GM12875 (cell line): Measurements from ENCODE around the gene SFMBT1.

ENCODE experiments used
- H3K4me3 ChIP-seq: one replicate; pipeline ENCODE4 v1.5.1; 2011; ENCODE audit warnings: low read depth, low read length, control low read depth
- TF ChIP-seq, protein P1 (sequence below): IDR thresholded peaks from 2 replicates; pipeline ENCODE4 v1.5.1; 2011; ENCODE audit warnings: low read depth, mild to moderate bottlenecking, control low read depth, inconsistent platforms, low read length, moderate library complexity, borderline replicate concordance; ENCODE audit not compliant: insufficient read depth

Gene SFMBT1

GRCh38 chr3:52874160-52874701, 171.6 kb downstream of the SFMBT1 start:
- no peak overlapping the region for H3K4me3 ChIP-seq
- TF ChIP-seq, protein P1, sequence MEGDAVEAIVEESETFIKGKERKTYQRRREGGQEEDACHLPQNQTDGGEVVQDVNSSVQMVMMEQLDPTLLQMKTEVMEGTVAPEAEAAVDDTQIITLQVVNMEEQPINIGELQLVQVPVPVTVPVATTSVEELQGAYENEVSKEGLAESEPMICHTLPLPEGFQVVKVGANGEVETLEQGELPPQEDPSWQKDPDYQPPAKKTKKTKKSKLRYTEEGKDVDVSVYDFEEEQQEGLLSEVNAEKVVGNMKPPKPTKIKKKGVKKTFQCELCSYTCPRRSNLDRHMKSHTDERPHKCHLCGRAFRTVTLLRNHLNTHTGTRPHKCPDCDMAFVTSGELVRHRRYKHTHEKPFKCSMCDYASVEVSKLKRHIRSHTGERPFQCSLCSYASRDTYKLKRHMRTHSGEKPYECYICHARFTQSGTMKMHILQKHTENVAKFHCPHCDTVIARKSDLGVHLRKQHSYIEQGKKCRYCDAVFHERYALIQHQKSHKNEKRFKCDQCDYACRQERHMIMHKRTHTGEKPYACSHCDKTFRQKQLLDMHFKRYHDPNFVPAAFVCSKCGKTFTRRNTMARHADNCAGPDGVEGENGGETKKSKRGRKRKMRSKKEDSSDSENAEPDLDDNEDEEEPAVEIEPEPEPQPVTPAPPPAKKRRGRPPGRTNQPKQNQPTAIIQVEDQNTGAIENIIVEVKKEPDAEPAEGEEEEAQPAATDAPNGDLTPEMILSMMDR = no peak

GRCh38 chr3:52873433-52874159, 172.3 kb downstream of the SFMBT1 start:
- TF ChIP-seq, protein P1 = no peak
- H3K4me3 ChIP-seq = no peak overlapping the region

DNA sequence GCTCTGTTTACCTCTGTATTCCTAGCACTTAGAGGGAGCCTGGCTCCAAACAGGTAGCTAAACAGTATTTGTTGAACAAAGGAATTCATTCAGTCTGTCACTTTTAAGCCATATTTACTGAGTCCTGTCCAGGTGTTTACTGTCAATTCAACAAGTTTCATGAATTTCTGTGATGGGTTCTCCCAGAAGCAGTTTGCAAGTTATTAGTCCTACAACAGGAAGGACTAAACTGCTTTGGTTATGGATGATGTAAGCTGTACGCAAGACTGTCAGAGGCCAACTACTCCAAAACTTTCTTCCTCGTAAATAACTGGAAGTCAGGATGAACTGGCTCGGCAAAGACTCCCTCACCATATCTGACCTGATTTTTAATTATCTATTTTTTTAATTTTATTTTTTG, 173.6 kb downstream of the SFMBT1 start:
- TF ChIP-seq, protein P1 = no peak
- H3K4me3 ChIP-seq = no peak overlapping the region

DNA sequence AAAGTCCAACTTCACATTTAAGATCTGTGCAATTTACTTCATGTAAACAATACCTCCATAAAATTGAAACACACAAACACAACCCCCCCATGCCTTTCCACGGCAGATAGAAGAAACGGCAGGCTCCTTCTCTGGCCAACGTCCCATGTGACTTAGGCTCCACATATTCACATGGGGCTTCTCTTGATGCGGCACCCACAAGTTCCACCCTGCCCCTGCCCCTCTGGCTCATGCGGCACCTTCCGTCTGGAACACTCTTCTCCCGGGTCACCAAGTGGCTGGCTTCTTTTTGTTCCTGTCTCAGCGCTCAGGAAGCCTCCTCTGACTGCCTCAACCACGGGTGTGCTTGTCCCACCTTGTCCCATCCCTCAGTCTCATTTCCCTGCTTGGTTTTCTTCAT, 174.1 kb downstream of the SFMBT1 start:
- TF ChIP-seq, protein P1 = no peak
- H3K4me3 ChIP-seq = no peak overlapping the region

DNA sequence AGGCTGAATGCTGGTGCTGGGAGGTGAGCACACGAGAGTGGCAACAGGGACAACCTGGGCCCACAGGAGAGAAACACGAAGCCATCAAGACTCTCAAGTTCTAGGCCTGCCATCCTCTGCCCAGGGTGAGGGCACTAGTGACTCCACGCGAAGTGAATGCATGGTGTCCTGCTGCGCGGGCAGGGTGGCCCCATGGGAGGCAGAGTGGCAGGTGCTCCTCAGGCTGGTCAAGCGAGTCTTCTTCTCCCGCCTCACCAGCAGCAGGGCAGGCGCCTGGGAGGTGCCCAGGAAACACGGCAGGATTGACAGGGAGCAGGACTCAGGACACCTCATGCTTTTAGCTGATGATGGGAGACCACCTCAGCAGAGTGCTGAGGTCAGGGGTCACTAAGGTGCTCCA, 175.4 kb downstream of the SFMBT1 start:
- no peak overlapping the region for H3K4me3 ChIP-seq
- TF ChIP-seq, protein P1 = no peak

GRCh38 chr3:52866427-52866826, 179.4 kb downstream of the SFMBT1 start:
- TF ChIP-seq, protein P1 = no peak
- H3K4me3 ChIP-seq = no peak overlapping the region

DNA sequence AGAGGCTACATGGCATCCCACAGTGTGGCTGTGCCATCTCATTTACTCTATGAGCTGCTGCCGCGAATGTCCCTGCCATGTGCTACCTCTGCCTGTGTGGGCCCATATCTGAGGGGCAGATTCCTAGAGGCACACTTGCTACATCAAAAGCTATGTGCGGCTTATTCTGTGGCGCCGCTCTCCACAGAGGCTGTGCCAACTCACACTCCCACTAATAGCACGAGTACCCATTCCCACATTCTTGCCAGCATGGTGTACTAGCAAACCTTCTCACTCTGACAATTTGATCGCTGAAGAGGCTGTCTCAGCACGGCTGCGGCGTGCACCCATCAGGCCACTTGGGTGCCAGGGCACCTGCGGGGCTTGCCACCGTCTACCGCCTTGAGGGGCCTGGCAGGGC, 179.9 kb downstream of the SFMBT1 start:
- TF ChIP-seq, protein P1 = no peak
- no peak overlapping the region for H3K4me3 ChIP-seq
